Loucy (cell line): Measurements from ENCODE around the gene CTNND2.

Experiments
- H2AFZ ChIP-seq: fragments of 200-600 bp; sonication (generic); 2 replicates; pipeline ENCODE4 v1.6.0; 2016; ENCODE audit warnings: antibody characterized with exemption, mild to moderate bottlenecking, low read length, moderate library complexity
- H3F3A ChIP-seq: fragments of 200-600 bp; 2 replicates; pipeline ENCODE4 v1.6.0; 2016; ENCODE audit warnings: antibody characterized with exemption, low read depth, mild to moderate bottlenecking
- H3K27me3 ChIP-seq: fragments of 200-600 bp; sonication (generic); 2 replicates; pipeline ENCODE4 v1.6.1; 2014; ENCODE audit warnings: low read length, mild to moderate bottlenecking; ENCODE audit not compliant: insufficient read depth, poor library complexity, severe bottlenecking
- H3K36me3 ChIP-seq: fragments of 200-600 bp; sonication (generic); 2 replicates; pipeline ENCODE4 v1.6.1; 2016; ENCODE audit warnings: low read length; ENCODE audit not compliant: insufficient read depth
- H3K4me1 ChIP-seq: fragments of 200-600 bp; sonication (generic); 2 replicates; pipeline ENCODE4 v1.5.1; 2014; ENCODE audit warnings: low read length, mild to moderate bottlenecking; ENCODE audit not compliant: insufficient read depth, poor library complexity, severe bottlenecking
- H3K4me2 ChIP-seq: fragments of 200-600 bp; sonication (generic); 2 replicates; pipeline ENCODE4 v1.6.0; 2014; ENCODE audit warnings: antibody characterized with exemption, low read length, low read depth, mild to moderate bottlenecking; ENCODE audit not compliant: poor library complexity, severe bottlenecking
- H3K4me3 ChIP-seq: fragments of 200-600 bp; sonication (generic); 2 replicates; pipeline ENCODE4 v1.5.1; 2014; ENCODE audit warnings: low read length, mild to moderate bottlenecking, mixed read lengths; ENCODE audit not compliant: poor library complexity, severe bottlenecking
- H3K79me2 ChIP-seq: fragments of 200-600 bp; sonication (generic); 2 replicates; pipeline ENCODE4 v1.6.1; 2014; ENCODE audit warnings: low read length; ENCODE audit not compliant: insufficient read depth
- H3K9ac ChIP-seq: fragments of 200-600 bp; sonication (generic); 2 replicates; pipeline ENCODE4 v1.6.0; 2014; ENCODE audit warnings: mild to moderate bottlenecking, low read depth, low read length, moderate library complexity; ENCODE audit not compliant: poor library complexity, severe bottlenecking
- H3K9me2 ChIP-seq: fragments of 200-600 bp; sonication (generic); replicated peaks from 2 replicates; pipeline ENCODE4 v1.6.1; 2016; ENCODE audit warnings: low read depth, low read length, mixed read lengths
- H3K9me3 ChIP-seq: fragments of 200-600 bp; sonication (generic); 2 replicates; pipeline ENCODE4 v1.6.1; 2014; ENCODE audit warnings: mild to moderate bottlenecking, antibody characterized with exemption, low read length, low read depth; ENCODE audit not compliant: insufficient read depth
- H4K20me1 ChIP-seq: fragments of 200-600 bp; sonication (generic); 2 replicates; pipeline ENCODE4 v1.6.0; 2014; ENCODE audit warnings: antibody characterized with exemption, low read length, mild to moderate bottlenecking; ENCODE audit not compliant: insufficient read depth, poor library complexity, severe bottlenecking
- EZH2phosphoT487 ChIP-seq: fragments of 200-600 bp; IDR thresholded peaks from 2 replicates; pipeline ENCODE4 v1.6.1; 2018; ENCODE audit warnings: antibody characterized with exemption, mild to moderate bottlenecking, moderate library complexity, borderline replicate concordance
- TF ChIP-seq, protein P1 (sequence below): fragments of 200-600 bp; sonication (generic); conservative IDR thresholded peaks from 2 replicates; pipeline ENCODE4 v1.5.1; 2014; ENCODE audit warnings: mild to moderate bottlenecking, antibody characterized with exemption, low read length

Gene CTNND2

DNA sequence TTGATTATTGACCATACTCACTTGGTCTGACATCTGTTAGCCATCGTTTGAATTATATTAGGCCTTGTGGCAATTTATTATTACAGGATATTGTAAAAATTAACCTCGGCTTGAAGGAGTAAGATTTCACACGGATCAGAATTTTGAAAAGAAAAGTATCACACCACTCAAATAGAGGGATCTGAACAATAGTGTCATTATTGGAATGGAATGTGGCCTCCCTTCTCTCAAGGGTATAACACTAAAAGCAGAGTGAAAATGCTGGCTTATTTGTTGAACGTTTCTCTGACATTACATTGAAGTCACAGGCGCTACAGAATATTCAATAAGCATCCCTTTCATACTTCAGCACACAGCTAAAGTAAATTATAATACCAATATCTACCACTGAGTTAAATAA, 509.3 kb downstream of the CTNND2 start:
- no peak for TF ChIP-seq EZH2phosphoT487
- TF ChIP-seq, protein P1, sequence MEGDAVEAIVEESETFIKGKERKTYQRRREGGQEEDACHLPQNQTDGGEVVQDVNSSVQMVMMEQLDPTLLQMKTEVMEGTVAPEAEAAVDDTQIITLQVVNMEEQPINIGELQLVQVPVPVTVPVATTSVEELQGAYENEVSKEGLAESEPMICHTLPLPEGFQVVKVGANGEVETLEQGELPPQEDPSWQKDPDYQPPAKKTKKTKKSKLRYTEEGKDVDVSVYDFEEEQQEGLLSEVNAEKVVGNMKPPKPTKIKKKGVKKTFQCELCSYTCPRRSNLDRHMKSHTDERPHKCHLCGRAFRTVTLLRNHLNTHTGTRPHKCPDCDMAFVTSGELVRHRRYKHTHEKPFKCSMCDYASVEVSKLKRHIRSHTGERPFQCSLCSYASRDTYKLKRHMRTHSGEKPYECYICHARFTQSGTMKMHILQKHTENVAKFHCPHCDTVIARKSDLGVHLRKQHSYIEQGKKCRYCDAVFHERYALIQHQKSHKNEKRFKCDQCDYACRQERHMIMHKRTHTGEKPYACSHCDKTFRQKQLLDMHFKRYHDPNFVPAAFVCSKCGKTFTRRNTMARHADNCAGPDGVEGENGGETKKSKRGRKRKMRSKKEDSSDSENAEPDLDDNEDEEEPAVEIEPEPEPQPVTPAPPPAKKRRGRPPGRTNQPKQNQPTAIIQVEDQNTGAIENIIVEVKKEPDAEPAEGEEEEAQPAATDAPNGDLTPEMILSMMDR, result no peak
- Histone ChIP-seq H3K36me3 (no peaks in the 10 kb centered on the region), H3K9me2 (no peaks in the 10 kb centered on the region), H3K9ac (no peak overlapping the region), H3K27me3 (no peaks in the 10 kb centered on the region), H3K4me1 (no peaks in the 10 kb centered on the region), H3K9me3 (no peaks in the 10 kb centered on the region), H3K79me2 (no peaks in the 10 kb centered on the region), H4K20me1 (no peaks in the 10 kb centered on the region), H3F3A (no peaks in the 10 kb centered on the region), H3K4me3 (no peak overlapping the region), H3K4me2 (no peak overlapping the region), H2AFZ (no peak overlapping the region)

DNA sequence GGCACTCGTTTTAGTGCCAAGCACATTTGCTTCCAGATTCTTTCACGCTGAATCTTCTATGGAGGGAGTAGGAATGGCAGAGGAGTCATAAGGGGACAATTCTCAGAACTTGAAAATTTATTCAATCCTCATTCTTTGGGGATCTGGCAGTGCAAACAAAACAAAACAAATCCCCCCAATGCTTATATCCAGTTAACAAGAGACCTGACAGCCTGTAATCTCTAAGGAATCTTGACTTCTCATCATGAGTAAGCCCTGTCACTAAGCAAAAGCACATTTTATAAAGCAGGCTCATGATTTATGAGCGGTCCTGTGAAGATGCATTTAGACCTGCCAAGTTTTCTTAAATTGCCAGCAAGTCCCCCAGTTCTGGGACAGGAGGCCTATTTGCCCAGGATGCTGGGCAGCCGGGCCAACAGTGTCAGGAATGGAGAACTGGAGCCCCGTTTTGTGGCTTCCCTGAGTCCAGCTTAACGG, 513.9 kb downstream of the CTNND2 start:
- Histone ChIP-seq H2AFZ (no peak overlapping the region), H3K36me3 (no peaks in the 10 kb centered on the region), H4K20me1 (no peaks in the 10 kb centered on the region), H3K4me3 (no peak overlapping the region), H3K27me3 (no peaks in the 10 kb centered on the region), H3F3A (no peaks in the 10 kb centered on the region), H3K9me2 (no peaks in the 10 kb centered on the region), H3K4me2 (no peak overlapping the region), H3K9ac (no peak overlapping the region), H3K79me2 (no peaks in the 10 kb centered on the region), H3K9me3 (no peaks in the 10 kb centered on the region), H3K4me1 (no peaks in the 10 kb centered on the region)
- TF ChIP-seq, protein P1, result no peak
- no peak for TF ChIP-seq EZH2phosphoT487

DNA sequence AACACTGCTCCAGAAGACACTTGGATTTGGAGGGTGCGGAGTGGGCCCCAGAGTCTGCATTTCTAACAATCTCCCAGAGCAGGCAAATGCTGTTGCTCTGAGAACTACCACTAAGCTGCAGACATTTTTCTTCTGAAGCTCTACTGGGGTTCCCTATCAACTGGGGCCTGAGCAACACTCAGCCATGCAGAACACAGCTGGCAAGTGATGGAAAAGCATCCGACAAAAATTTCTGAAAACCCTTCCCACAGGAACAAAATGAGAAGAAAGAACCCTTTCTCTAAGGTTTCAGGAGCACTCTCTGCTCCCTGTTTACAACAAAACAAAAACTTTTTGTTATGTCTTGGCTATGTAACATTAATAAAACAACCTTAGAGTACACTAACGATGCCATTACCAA, 516.9 kb downstream of the CTNND2 start:
- Histone ChIP-seq H4K20me1 (no peaks in the 10 kb centered on the region), H3F3A (no peaks in the 10 kb centered on the region), H3K9me3 (no peaks in the 10 kb centered on the region), H3K9ac (no peak overlapping the region), H2AFZ (no peak overlapping the region), H3K27me3 (no peaks in the 10 kb centered on the region), H3K36me3 (no peaks in the 10 kb centered on the region), H3K9me2 (no peaks in the 10 kb centered on the region), H3K4me1 (no peaks in the 10 kb centered on the region), H3K4me3 (no peak overlapping the region), H3K79me2 (no peaks in the 10 kb centered on the region), H3K4me2 (no peak overlapping the region)
- TF ChIP-seq, protein P1, result no peak
- no peak for TF ChIP-seq EZH2phosphoT487
